PC-3 (cell line): Measurements from ENCODE around the gene PSG4.
"Not testable (repeated sequence)": the region's sequence is repeated elsewhere in the genome, so short reads cannot be mapped to it uniquely, and the experiment has no call there.

Experiments
- EZH2 ChIP-seq: fragments of 300-600 bp; sonication (generic); IDR thresholded peaks from one replicate; pipeline ENCODE4 v1.6.1; 2017; ENCODE audit warnings: antibody characterized with exemption, mild to moderate bottlenecking, low read length; ENCODE audit not compliant: unreplicated experiment
- EZH2phosphoT487 ChIP-seq: fragments of 300-600 bp; sonication (generic); IDR thresholded peaks from 2 replicates; pipeline ENCODE4 v1.6.1; 2018; ENCODE audit warnings: mild to moderate bottlenecking, antibody characterized with exemption, low read length, borderline replicate concordance
- TF ChIP-seq, protein P1 (sequence below): fragments of 300-600 bp; sonication (generic); conservative IDR thresholded peaks from 2 replicates; pipeline ENCODE4 v1.5.1; 2017; ENCODE audit warnings: antibody characterized with exemption, low read depth, mild to moderate bottlenecking, low read length

DNA sequence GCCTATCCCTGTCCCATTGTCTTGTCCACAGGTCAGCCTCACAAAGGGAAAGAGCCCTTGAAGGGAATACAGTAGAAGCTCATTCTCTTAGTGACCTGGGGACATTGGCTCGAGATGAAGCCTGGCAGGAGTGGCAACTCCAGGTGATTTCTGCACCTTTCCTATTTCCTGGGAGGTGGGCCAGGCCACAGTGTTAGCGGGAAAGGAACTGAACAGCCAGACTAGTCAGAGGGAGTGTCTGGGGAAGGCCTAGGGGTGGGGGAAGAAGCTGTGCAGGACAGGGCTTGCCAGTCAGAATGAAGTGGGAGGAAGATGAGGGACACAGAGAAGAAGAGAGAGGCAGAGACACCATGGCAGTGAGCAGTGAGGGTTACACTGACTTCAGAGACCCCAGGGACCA is 3.5 kb downstream of the PSG4 start:
- TF ChIP-seq, protein P1, sequence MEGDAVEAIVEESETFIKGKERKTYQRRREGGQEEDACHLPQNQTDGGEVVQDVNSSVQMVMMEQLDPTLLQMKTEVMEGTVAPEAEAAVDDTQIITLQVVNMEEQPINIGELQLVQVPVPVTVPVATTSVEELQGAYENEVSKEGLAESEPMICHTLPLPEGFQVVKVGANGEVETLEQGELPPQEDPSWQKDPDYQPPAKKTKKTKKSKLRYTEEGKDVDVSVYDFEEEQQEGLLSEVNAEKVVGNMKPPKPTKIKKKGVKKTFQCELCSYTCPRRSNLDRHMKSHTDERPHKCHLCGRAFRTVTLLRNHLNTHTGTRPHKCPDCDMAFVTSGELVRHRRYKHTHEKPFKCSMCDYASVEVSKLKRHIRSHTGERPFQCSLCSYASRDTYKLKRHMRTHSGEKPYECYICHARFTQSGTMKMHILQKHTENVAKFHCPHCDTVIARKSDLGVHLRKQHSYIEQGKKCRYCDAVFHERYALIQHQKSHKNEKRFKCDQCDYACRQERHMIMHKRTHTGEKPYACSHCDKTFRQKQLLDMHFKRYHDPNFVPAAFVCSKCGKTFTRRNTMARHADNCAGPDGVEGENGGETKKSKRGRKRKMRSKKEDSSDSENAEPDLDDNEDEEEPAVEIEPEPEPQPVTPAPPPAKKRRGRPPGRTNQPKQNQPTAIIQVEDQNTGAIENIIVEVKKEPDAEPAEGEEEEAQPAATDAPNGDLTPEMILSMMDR = not testable (repeated sequence)
- TF ChIP-seq EZH2, EZH2phosphoT487: not testable (repeated sequence)
